Breast epithelium (tissue), 4 donors: ENCODE results near the gene LZTS2. TPM values are rescaled to one million over a fixed set of nuclear protein-coding genes. Genes with fewer than 3 reads are reported as not detected.
A peak's percentile ranks its signal among the peaks of the same experiment; 100 is the strongest.

Experiments
- DNase-seq, 2 donors: peaks; one replicate each; pipeline ENCODE4 v3.0.0-alpha.2; 2019; ENCODE audit warnings: low spot score in 2 of 2
- H3K27ac ChIP-seq, 2 donors: fragments of 200-600 bp; sonication (generic) in 1 of 2; one replicate each; pipeline ENCODE4 v1.5.1; 2016 to 2019; ENCODE audit warnings: mild to moderate bottlenecking in 1 of 2
- H3K27me3 ChIP-seq, 2 donors: fragments of 200-600 bp; sonication (generic) in 1 of 2; one replicate each; pipeline versions ENCODE4 v1.5.1 to v1.6.0; 2017 to 2019; ENCODE audit warnings: control low read depth in 1 of 2, mild to moderate bottlenecking in 1 of 2
- H3K36me3 ChIP-seq: fragments of 200-600 bp; one replicate; pipeline ENCODE4 v1.5.1; 2019
- H3K4me1 ChIP-seq, 2 donors: fragments of 200-600 bp; sonication (generic); one replicate each; pipeline ENCODE4 v1.5.1; 2016 to 2019; ENCODE audit warnings: control low read depth in 1 of 2
- H3K4me3 ChIP-seq, 3 donors: fragments of 200-600 bp; sonication (generic); 1 replicate in 2 of 3; 2 replicates in 1 of 3; pipeline ENCODE4 v1.5.1; 2016 to 2019; ENCODE audit warnings: mild to moderate bottlenecking in 3 of 3, moderate library complexity in 2 of 3
- H3K9me3 ChIP-seq, 2 donors: fragments of 200-600 bp; sonication (generic) in 1 of 2; one replicate each; pipeline ENCODE4 v1.5.1; 2016 to 2019; ENCODE audit warnings: control low read depth in 1 of 2
- CTCF ChIP-seq, 3 donors: fragments of 450-650 bp; IDR thresholded peaks; one replicate each; pipeline ENCODE4 v1.5.1; 2016 to 2017; ENCODE audit warnings: antibody characterized with exemption in 3 of 3, mild to moderate bottlenecking in 3 of 3, moderate library complexity in 3 of 3
- POLR2A ChIP-seq: fragments of 450-650 bp; IDR thresholded peaks from one replicate; pipeline ENCODE4 v1.6.1; 2016; ENCODE audit warnings: antibody characterized with exemption, mild to moderate bottlenecking, moderate library complexity
- POLR2AphosphoS5 ChIP-seq, 3 donors: sonication (generic); formaldehyde crosslinking; IDR thresholded peaks; one replicate each; pipeline ENCODE4 v1.6.1; 2017; ENCODE audit warnings: antibody characterized with exemption in 3 of 3
- intact Hi-C: fragments of 100-400 bp; cut with DNase I; formaldehyde crosslinking; loops from one replicate; pipeline ENCODE4 v1.15.1; 2023; ENCODE audit warnings: low total_unique reads
- total RNA-seq, 3 donors: library from RNA; depleted of rRNA; stranded (reverse); fragments of >200 nt; gene quantifications; one replicate each; pipeline ENCODE4 v1.1.0, GENCODE V29; 2016

Gene LZTS2
- total RNA-seq, 3 donors from 2014 or later = 44.0 to 67.5 (median 61.3) TPM

- intact Hi-C loops = no loop called here
- H3K9me3 ChIP-seq = no peaks in the 10 kb centered on the region
- H3K4me1 ChIP-seq = peaks cover 12 to 13% of the 10 kb centered on the region in 2 donors
- H3K27me3 ChIP-seq = no peaks in the 10 kb centered on the region
- TF ChIP-seq POLR2AphosphoS5 (IDR thresholded peaks at IDR 0.05) (no peak), CTCF (IDR thresholded peaks at IDR 0.05) (no peak), POLR2A (no peak)
- peaks cover 4% of the 10 kb centered on the region for H3K36me3 ChIP-seq
- no peak overlapping the region for H3K4me3 ChIP-seq
- no peak overlapping the region for H3K27ac ChIP-seq
- no peak for DNase-seq
Observed at GRCh38 chr10:101005361-101005760, 5.8 kb downstream of the LZTS2 start.

- TF ChIP-seq POLR2A (no peak), CTCF (IDR thresholded peaks at IDR 0.05) (no peak), POLR2AphosphoS5 (IDR thresholded peaks at IDR 0.05) (no peak)
- intact Hi-C loops = no loop called here
- no peak for DNase-seq
- H3K27me3 ChIP-seq = no peaks in the 10 kb centered on the region
- no peak overlapping the region for H3K4me3 ChIP-seq
- peaks cover 8 to 11% of the 10 kb centered on the region in 2 donors for H3K4me1 ChIP-seq
- H3K9me3 ChIP-seq = no peaks in the 10 kb centered on the region
- H3K36me3 ChIP-seq = peaks cover 4% of the 10 kb centered on the region
- H3K27ac ChIP-seq = no peak overlapping the region
Observed at GRCh38 chr10:101005869-101006567, 6.4 kb downstream of the LZTS2 start.

GRCh38 chr10:101006593-101007098 is 7.0 kb downstream of the LZTS2 start:
- peak overlapping the region; percentile 66 to 74 for H3K27ac ChIP-seq
- H3K4me3 ChIP-seq = no peak overlapping the region
- peaks cover 5 to 6% of the 10 kb centered on the region in 2 donors for H3K4me1 ChIP-seq
- no peaks in the 10 kb centered on the region for H3K27me3 ChIP-seq
- no peak for DNase-seq
- H3K36me3 ChIP-seq = peaks cover 4% of the 10 kb centered on the region
- H3K9me3 ChIP-seq = no peaks in the 10 kb centered on the region
- intact Hi-C loops = no loop called here
- TF ChIP-seq CTCF (IDR thresholded peaks at IDR 0.05) = no peak
- TF ChIP-seq POLR2A = no peak
- no peak for TF ChIP-seq POLR2AphosphoS5 (IDR thresholded peaks at IDR 0.05)

GRCh38 chr10:101007099-101007711 is 7.6 kb downstream of the LZTS2 start:
- DNase-seq = no peak
- TF ChIP-seq POLR2A (no peak), CTCF (IDR thresholded peaks at IDR 0.05) (no peak)
- Histone ChIP-seq H3K4me3 (no peak overlapping the region), H3K9me3 (no peaks in the 10 kb centered on the region), H3K4me1 (peaks cover 0 to under 1% of the 10 kb centered on the region in 2 donors), H3K27ac (peak overlapping the region; percentile 66 to 74), H3K36me3 (peaks cover 4% of the 10 kb centered on the region), H3K27me3 (no peaks in the 10 kb centered on the region)
- intact Hi-C loops = no loop called here
